PC-9 (cell line): ENCODE data around the gene FOXJ1. TPM values are rescaled to one million over a fixed set of nuclear protein-coding genes. Genes with fewer than 3 reads are reported as not detected.

ENCODE experiments used
- BruUV-seq: library from RNA; stranded (reverse); fragments of 400-500 nt; replicated peaks from 2 replicates; lab custom pipeline; 2021; lab: Mats Ljungman, UMichigan
- CTCF ChIA-PET: fragments of 300-600 bp; sonication (Branson Sonifier 250); formaldehyde crosslinking; loops from one replicate; lab custom pipeline; 2022; ENCODE audit warnings: antibody characterized with exemption; lab: Charles Lee
- POLR2A ChIA-PET: fragments of 300-600 bp; sonication (Branson Sonifier 250); formaldehyde crosslinking; loops from one replicate; lab custom pipeline; 2022; ENCODE audit warnings: antibody characterized with exemption; ENCODE audit not compliant: unreplicated experiment; lab: Charles Lee
- DNase-seq, 2 experiments: peaks; one replicate each; pipeline versions ENCODE4 v3.0.0 to v3.0.0-alpha.2; 2015 to 2022; ENCODE audit warnings: mixed read lengths in 1 of 2
- H2AFZ ChIP-seq: fragments of 200-600 bp; sonication (generic); 2 replicates; pipeline ENCODE4 v1.8.1; 2017; ENCODE audit warnings: antibody characterized with exemption
- H3F3A ChIP-seq: fragments of 200-600 bp; sonication (generic); 2 replicates; pipeline ENCODE4 v1.8.1; 2017; ENCODE audit warnings: antibody characterized with exemption, mild to moderate bottlenecking, low read depth; ENCODE audit not compliant: insufficient read depth
- H3K27ac ChIP-seq: fragments of 200-600 bp; sonication (generic); 2 replicates; pipeline ENCODE4 v1.6.1; 2016; ENCODE audit warnings: mixed run types
- H3K27me3 ChIP-seq: fragments of 200-600 bp; sonication (generic); 2 replicates; pipeline ENCODE4 v1.6.1; 2016; ENCODE audit warnings: low read depth, mixed run types; ENCODE audit not compliant: insufficient read depth
- H3K36me3 ChIP-seq: fragments of 200-600 bp; sonication (generic); 2 replicates; pipeline ENCODE4 v1.6.1; 2016; ENCODE audit warnings: low read depth, mixed run types
- H3K4me1 ChIP-seq: fragments of 200-600 bp; sonication (generic); replicated peaks from 2 replicates; pipeline ENCODE4 v1.6.1; 2016; ENCODE audit warnings: mixed run types; ENCODE audit not compliant: insufficient read depth
- H3K4me2 ChIP-seq: fragments of 200-600 bp; sonication (generic); 2 replicates; pipeline ENCODE4 v1.6.1; 2017; ENCODE audit warnings: mixed run types
- H3K4me3 ChIP-seq: fragments of 200-600 bp; sonication (generic); 2 replicates; pipeline ENCODE4 v1.6.1; 2016; ENCODE audit warnings: mixed run types
- H3K79me2 ChIP-seq: fragments of 200-600 bp; sonication (generic); 2 replicates; pipeline ENCODE4 v1.6.1; 2017; ENCODE audit warnings: low read depth, mixed run types
- H3K9me2 ChIP-seq: fragments of 200-600 bp; sonication (generic); 2 replicates; pipeline ENCODE4 v1.8.1; 2017; ENCODE audit warnings: mild to moderate bottlenecking; ENCODE audit not compliant: insufficient read depth
- H3K9me3 ChIP-seq: fragments of 200-600 bp; sonication (generic); 2 replicates; pipeline ENCODE4 v1.8.1; 2016; ENCODE audit warnings: low read depth; ENCODE audit not compliant: insufficient read depth
- H4K20me1 ChIP-seq: fragments of 200-600 bp; sonication (generic); 2 replicates; pipeline ENCODE4 v1.8.1; 2017; ENCODE audit not compliant: insufficient read depth
- CTCF ChIP-seq: fragments of 200-600 bp; sonication (generic); conservative IDR thresholded peaks from 2 replicates; pipeline ENCODE4 v1.6.1; 2017; ENCODE audit warnings: mixed run types, antibody characterized with exemption, mild to moderate bottlenecking, moderate library complexity
- EZH2 ChIP-seq: fragments of 200-600 bp; sonication (generic); IDR thresholded peaks from 2 replicates; pipeline ENCODE4 v1.8.0; 2017; ENCODE audit warnings: antibody characterized with exemption, low read depth
- intact Hi-C: fragments of 100-400 bp; cut with micrococcal nuclease; formaldehyde crosslinking; loops from one replicate; pipeline ENCODE4 v1.10.0; 2022; ENCODE audit not compliant: unreplicated experiment
- total RNA-seq: library from RNA; stranded (reverse); gene quantifications from 2 replicates; pipeline ENCODE4 v1.2.3, GENCODE V29; 2021

FOXJ1 gene
- total RNA-seq, 1 experiment from 2014 or later: 23.7 TPM

GRCh38 chr17:76115138-76115754 is 25.8 kb downstream of the FOXJ1 start:
- H3K4me3 ChIP-seq: no peak overlapping the region
- H4K20me1 ChIP-seq: no peaks in the 10 kb centered on the region
- no peaks in the 10 kb centered on the region for H3K79me2 ChIP-seq
- H3K4me2 ChIP-seq: no peak overlapping the region
- no TSS peak for BruUV-seq
- H3K9me2 ChIP-seq: no peaks in the 10 kb centered on the region
- POLR2A ChIA-PET: no interaction called here
- H3K27ac ChIP-seq: no peak overlapping the region
- no peaks in the 10 kb centered on the region for H3K36me3 ChIP-seq
- intact Hi-C loops: no loop called here
- no peaks in the 10 kb centered on the region for H3F3A ChIP-seq
- no peaks in the 10 kb centered on the region for H3K4me1 ChIP-seq
- H3K9me3 ChIP-seq: no peaks in the 10 kb centered on the region
- no peak for TF ChIP-seq EZH2
- TF ChIP-seq CTCF: no peak
- H3K27me3 ChIP-seq: no peaks in the 10 kb centered on the region
- DNase-seq: no peak
- CTCF ChIA-PET: no interaction called here
- H2AFZ ChIP-seq: no peak overlapping the region

- Histone ChIP-seq H4K20me1 (no peaks in the 10 kb centered on the region), H3F3A (no peaks in the 10 kb centered on the region), H3K4me3 (no peak overlapping the region), H3K36me3 (no peaks in the 10 kb centered on the region), H2AFZ (no peak overlapping the region), H3K4me1 (no peaks in the 10 kb centered on the region), H3K27ac (no peak overlapping the region), H3K9me3 (no peaks in the 10 kb centered on the region), H3K79me2 (no peaks in the 10 kb centered on the region), H3K27me3 (no peaks in the 10 kb centered on the region), H3K4me2 (no peak overlapping the region), H3K9me2 (no peaks in the 10 kb centered on the region)
- DNase-seq: no peak
- no TSS peak for BruUV-seq
- TF ChIP-seq EZH2 (no peak), CTCF (no peak)
- intact Hi-C loops: no loop called here
- ChIA-PET CTCF (no interaction called here), POLR2A (interaction anchor here (0.6 kb wide), 1 partner anchor 229 kb away, joined by 3 read pairs; no protein-coding TSS in a partner anchor)
Measured at GRCh38 chr17:76111956-76112355, 29.1 kb downstream of the FOXJ1 start.

- Histone ChIP-seq H3K9me3 (no peaks in the 10 kb centered on the region), H3F3A (peaks cover 6% of the 10 kb centered on the region; the same call in 1 of the 2 replicates), H3K27me3 (no peaks in the 10 kb centered on the region), H4K20me1 (no peaks in the 10 kb centered on the region), H3K4me1 (peaks cover 4% of the 10 kb centered on the region), H3K79me2 (peaks cover 8% of the 10 kb centered on the region), H3K4me3 (no peak overlapping the region), H2AFZ (no peak overlapping the region), H3K36me3 (no peaks in the 10 kb centered on the region), H3K9me2 (no peaks in the 10 kb centered on the region), H3K27ac (no peak overlapping the region), H3K4me2 (no peak overlapping the region)
- no TSS peak for BruUV-seq
- no peak for DNase-seq
- intact Hi-C loops: loop anchor here (10.0 kb wide), 1 partner anchor 203 kb away; the partner anchor contains the start of gene MRPL38
- TF ChIP-seq EZH2 (no peak), CTCF (peak; percentile 32; the same call in 1 of the 2 replicates)
- ChIA-PET POLR2A (interaction anchor here (0.6 kb wide), 1 partner anchor 161 kb away, joined by 3 read pairs; no protein-coding TSS in a partner anchor), CTCF (no interaction called here)
Measured at GRCh38 chr17:76107509-76107908, 33.5 kb downstream of the FOXJ1 start.
